Mesenchymal stem cell (in vitro differentiated cells and primary cell): Measurements from ENCODE around the gene EEFSEC.

Experiments
- DNase-seq: peaks from one replicate; pipeline ENCODE4 v3.0.0-alpha.2; 2013
- H2AFZ ChIP-seq: one replicate; pipeline ENCODE4 v1.6.1; 2013; ENCODE audit warnings: low read depth, mild to moderate bottlenecking, control low read depth, inconsistent platforms, low read length, moderate library complexity
- H2AK5ac ChIP-seq: 2 replicates; pipeline ENCODE4 v1.6.1; 2013; ENCODE audit warnings: low read length, moderate library complexity, mild to moderate bottlenecking, inconsistent platforms; ENCODE audit not compliant: severe bottlenecking
- H2BK120ac ChIP-seq: one replicate; pipeline ENCODE4 v1.6.1; 2013; ENCODE audit warnings: low read depth, mild to moderate bottlenecking, inconsistent platforms, low read length, moderate library complexity
- H2BK12ac ChIP-seq, 2 experiments: one replicate each; pipeline ENCODE4 v1.6.1; 2013; ENCODE audit warnings: inconsistent platforms in 2 of 2, low read length in 2 of 2, mild to moderate bottlenecking in 2 of 2, moderate library complexity in 2 of 2, control low read depth in 1 of 2
- H2BK15ac ChIP-seq: one replicate; pipeline ENCODE4 v1.6.1; 2013; ENCODE audit warnings: mild to moderate bottlenecking, low read depth, inconsistent platforms; ENCODE audit not compliant: poor library complexity, severe bottlenecking
- H2BK5ac ChIP-seq: 2 replicates; pipeline ENCODE4 v1.6.1; 2013; ENCODE audit warnings: low read depth, mild to moderate bottlenecking, low read length, control low read depth, inconsistent platforms; ENCODE audit not compliant: poor library complexity, severe bottlenecking
- H3K14ac ChIP-seq, 2 experiments: one replicate each; pipeline ENCODE4 v1.6.1; 2013; ENCODE audit warnings: inconsistent platforms in 2 of 2, low read length in 2 of 2, control low read depth in 1 of 2, mild to moderate bottlenecking in 1 of 2, moderate library complexity in 1 of 2
- H3K18ac ChIP-seq, 2 experiments: one replicate each; pipeline ENCODE4 v1.6.1; 2013; ENCODE audit warnings: inconsistent platforms in 2 of 2, low read length in 2 of 2, control low read depth in 1 of 2, low read depth in 1 of 2, mild to moderate bottlenecking in 1 of 2
- H3K23ac ChIP-seq, 2 experiments: one replicate each; pipeline ENCODE4 v1.6.1; 2013; ENCODE audit warnings: inconsistent platforms in 2 of 2, low read length in 2 of 2, mild to moderate bottlenecking in 2 of 2, moderate library complexity in 2 of 2, control low read depth in 1 of 2
- H3K27ac ChIP-seq: 2 replicates; pipeline ENCODE4 v1.5.1; 2013; ENCODE audit warnings: mild to moderate bottlenecking, moderate library complexity, low read length, control low read depth, inconsistent platforms; ENCODE audit not compliant: poor library complexity, severe bottlenecking
- H3K27me3 ChIP-seq, 2 experiments: 2 replicates each; pipeline versions ENCODE4 v1.6.1 to v1.7.0; 2013; ENCODE audit warnings: low read length in 2 of 2, mild to moderate bottlenecking in 2 of 2, moderate library complexity in 2 of 2, control low read depth in 1 of 2, inconsistent platforms in 1 of 2; ENCODE audit not compliant: control insufficient read depth in 1 of 2, insufficient read depth in 1 of 2
- H3K36me3 ChIP-seq, 2 experiments: 2 replicates each; pipeline versions ENCODE4 v1.6.1 to v1.7.0; 2013; ENCODE audit warnings: low read length in 2 of 2, control low read depth in 1 of 2, inconsistent platforms in 1 of 2, low read depth in 1 of 2, mild to moderate bottlenecking in 1 of 2; ENCODE audit not compliant: insufficient read depth in 2 of 2, control insufficient read depth in 1 of 2
- H3K4ac ChIP-seq, 2 experiments: one replicate each; pipeline ENCODE4 v1.6.1; 2013; ENCODE audit warnings: inconsistent platforms in 2 of 2, low read length in 2 of 2, mild to moderate bottlenecking in 2 of 2, moderate library complexity in 2 of 2, control low read depth in 1 of 2, low read depth in 1 of 2
- H3K4me1 ChIP-seq: 2 replicates; pipeline ENCODE4 v1.6.1; 2013; ENCODE audit warnings: low read depth, low read length, control low read depth; ENCODE audit not compliant: control insufficient read depth, insufficient read depth
- H3K4me2 ChIP-seq: 2 replicates; pipeline ENCODE4 v1.6.1; 2013; ENCODE audit warnings: low read length, mild to moderate bottlenecking, inconsistent platforms; ENCODE audit not compliant: poor library complexity, severe bottlenecking
- H3K4me3 ChIP-seq, 2 experiments: 2 replicates each; pipeline versions ENCODE4 v1.5.1 to v1.7.0; 2013; ENCODE audit warnings: low read length in 2 of 2, mild to moderate bottlenecking in 2 of 2, control low read depth in 1 of 2, low read depth in 1 of 2; ENCODE audit not compliant: insufficient read depth in 1 of 2
- H3K79me1 ChIP-seq: replicated peaks from 2 replicates; pipeline ENCODE4 v1.6.1; 2013; ENCODE audit warnings: mild to moderate bottlenecking, control low read depth, low read length, inconsistent platforms; ENCODE audit not compliant: poor library complexity, severe bottlenecking
- H3K9ac ChIP-seq: 2 replicates; pipeline ENCODE4 v1.7.0; 2013; ENCODE audit warnings: mild to moderate bottlenecking, low read length, moderate library complexity
- H3K9me3 ChIP-seq: 2 replicates; pipeline ENCODE4 v1.7.0; 2013; ENCODE audit warnings: mild to moderate bottlenecking, low read length; ENCODE audit not compliant: control insufficient read depth
- H4K8ac ChIP-seq: one replicate; pipeline ENCODE4 v1.6.1; 2013; ENCODE audit warnings: inconsistent platforms, mild to moderate bottlenecking, low read length, moderate library complexity
- H4K91ac ChIP-seq: one replicate; pipeline ENCODE4 v1.6.1; 2013; ENCODE audit warnings: mild to moderate bottlenecking, low read length, inconsistent platforms
- WGBS: methylation state at CpG from one replicate; pipeline ENCODE4 v1.1.7; 2013; ENCODE audit warnings: mixed read lengths; 5-methylcytosine and 5-hydroxymethylcytosine counted together

The EEFSEC gene

GRCh38 chr3:128307029-128307633, 153.8 kb downstream of the EEFSEC start:
- Histone ChIP-seq H2AK5ac (no peak overlapping the region), H3K14ac (peak overlapping the region in 1 of 2 experiments; percentile 71), H3K4me3 (no peak overlapping the region), H2BK12ac (no peak overlapping the region), H3K36me3 (peaks cover 0 to 4% of the 10 kb centered on the region in 2 experiments), H3K4me2 (no peak overlapping the region), H3K79me1 (peaks cover 1% of the 10 kb centered on the region), H3K9ac (no peak overlapping the region), H3K23ac (no peak overlapping the region), H4K8ac (no peak overlapping the region), H2AFZ (no peak overlapping the region), H3K27me3 (no peaks in the 10 kb centered on the region), H3K9me3 (no peaks in the 10 kb centered on the region), H2BK120ac (no peak overlapping the region), H3K18ac (peak overlapping the region in 1 of 2 experiments; percentile 24), H2BK15ac (no peak overlapping the region), H3K4ac (peak overlapping the region in 1 of 2 experiments; percentile 28), H3K27ac (no peak overlapping the region), H3K4me1 (no peaks in the 10 kb centered on the region), H4K91ac (no peak overlapping the region), H2BK5ac (no peak overlapping the region)
- whole genome bisulfite sequencing, result 92% methylated on average over 3 of the region's 3 CpGs
- peak; percentile 30 for DNase-seq

GRCh38 chr3:128307781-128308469, 154.6 kb downstream of the EEFSEC start:
- Histone ChIP-seq H3K9me3 (no peaks in the 10 kb centered on the region), H4K91ac (no peak overlapping the region), H3K9ac (no peak overlapping the region), H3K14ac (peak overlapping the region in 1 of 2 experiments; percentile 44), H3K4me3 (no peak overlapping the region), H3K79me1 (peaks cover 1% of the 10 kb centered on the region), H3K4ac (no peak overlapping the region), H2AFZ (no peak overlapping the region), H3K23ac (no peak overlapping the region), H2BK120ac (no peak overlapping the region), H3K27me3 (no peaks in the 10 kb centered on the region), H3K27ac (no peak overlapping the region), H3K4me1 (no peaks in the 10 kb centered on the region), H2BK15ac (no peak overlapping the region), H3K36me3 (peaks cover 0 to 7% of the 10 kb centered on the region in 2 experiments), H2AK5ac (no peak overlapping the region), H2BK12ac (no peak overlapping the region), H4K8ac (no peak overlapping the region), H3K18ac (peak overlapping the region in 1 of 2 experiments; percentile 7), H2BK5ac (no peak overlapping the region), H3K4me2 (no peak overlapping the region)
- no peak for DNase-seq
- WGBS, result 95% methylated on average over 6 of the region's 6 CpGs

GRCh38 chr3:128309026-128309425, 155.7 kb downstream of the EEFSEC start:
- H2BK120ac ChIP-seq, result no peak overlapping the region
- H2AFZ ChIP-seq, result no peak overlapping the region
- no peak for DNase-seq
- peak overlapping the region; percentile 8 for H2BK15ac ChIP-seq
- no peaks in the 10 kb centered on the region for H3K4me1 ChIP-seq
- H4K91ac ChIP-seq, result no peak overlapping the region
- H3K14ac ChIP-seq, result peak overlapping the region in 1 of 2 experiments; percentile 74
- H3K27ac ChIP-seq, result no peak overlapping the region
- WGBS, result 90% methylated on average over 8 of the region's 8 CpGs
- H3K79me1 ChIP-seq, result peaks cover 1% of the 10 kb centered on the region
- H2BK12ac ChIP-seq, result no peak overlapping the region
- peak overlapping the region in 1 of 2 experiments; percentile 65 for H3K23ac ChIP-seq
- H3K9ac ChIP-seq, result no peak overlapping the region
- H3K4me3 ChIP-seq, result no peak overlapping the region
- no peak overlapping the region for H3K18ac ChIP-seq
- no peak overlapping the region for H4K8ac ChIP-seq
- H3K36me3 ChIP-seq, result peaks cover 0 to 7% of the 10 kb centered on the region in 2 experiments
- no peak overlapping the region for H2BK5ac ChIP-seq
- H3K9me3 ChIP-seq, result no peaks in the 10 kb centered on the region
- H2AK5ac ChIP-seq, result no peak overlapping the region
- H3K27me3 ChIP-seq, result no peaks in the 10 kb centered on the region
- H3K4me2 ChIP-seq, result no peak overlapping the region
- no peak overlapping the region for H3K4ac ChIP-seq

GRCh38 chr3:128310286-128311058, 157.2 kb downstream of the EEFSEC start:
- DNase-seq, result no peak
- H2AK5ac ChIP-seq, result no peak overlapping the region
- no peak overlapping the region for H4K91ac ChIP-seq
- no peak overlapping the region for H3K18ac ChIP-seq
- H2BK15ac ChIP-seq, result no peak overlapping the region
- no peaks in the 10 kb centered on the region for H3K27me3 ChIP-seq
- no peak overlapping the region for H2BK12ac ChIP-seq
- no peak overlapping the region for H3K27ac ChIP-seq
- no peak overlapping the region for H3K14ac ChIP-seq
- H3K23ac ChIP-seq, result no peak overlapping the region
- H4K8ac ChIP-seq, result no peak overlapping the region
- no peaks in the 10 kb centered on the region for H3K79me1 ChIP-seq
- H3K4ac ChIP-seq, result no peak overlapping the region
- no peak overlapping the region for H3K4me2 ChIP-seq
- WGBS, result 76% methylated on average over 4 of the region's 4 CpGs
- no peaks in the 10 kb centered on the region for H3K4me1 ChIP-seq
- H2BK5ac ChIP-seq, result no peak overlapping the region
- H3K9ac ChIP-seq, result no peak overlapping the region
- peaks cover 0 to 7% of the 10 kb centered on the region in 2 experiments for H3K36me3 ChIP-seq
- H2AFZ ChIP-seq, result no peak overlapping the region
- H3K4me3 ChIP-seq, result no peak overlapping the region
- no peak overlapping the region for H2BK120ac ChIP-seq
- no peaks in the 10 kb centered on the region for H3K9me3 ChIP-seq
